ENCODE measurements around the gene GRIN2A. TPM values are rescaled to one million over a fixed set of nuclear protein-coding genes. Genes with fewer than 3 reads are reported as not detected.

Gene GRIN2A
- total and polyA plus RNA-seq, 2 donors (not counting 3 experiments of a cell fraction or from before 2014, with no cell fraction given), result not detected

- Histone ChIP-seq H3K9me1 (replicated peaks; ENCODE audit: control insufficient read depth, extremely low read depth, insufficient read depth, low read length) (no peaks in the 10 kb centered on the region), H3K4me1 (ENCODE audit: control insufficient read depth, extremely low read depth, insufficient read depth, low read length) (peaks cover 9% of the 10 kb centered on the region), H3K79me2 (ENCODE audit: control insufficient read depth, insufficient read depth, low read length) (no peaks in the 10 kb centered on the region), H4K20me1 (replicated peaks; ENCODE audit: control insufficient read depth, extremely low read depth, insufficient read depth, low read length) (no peaks in the 10 kb centered on the region), H3K9ac (replicated peaks; ENCODE audit: extremely low read depth, insufficient read depth, low read length) (no peak overlapping the region), H3K36me3 (ENCODE audit: control insufficient read depth in 2 of 2, extremely low read depth in 1 of 2, insufficient read depth in 2 of 2, low read length in 2 of 2) (no peaks in the 10 kb centered on the region), H3K9me3 (replicated peaks; ENCODE audit: control insufficient read depth, insufficient read depth, low read length) (no peaks in the 10 kb centered on the region), H3K4me2 (ENCODE audit: insufficient read depth, low read length) (no peak overlapping the region), H3K27me3 (ENCODE audit: control insufficient read depth in 2 of 2, insufficient read depth in 2 of 2, low read length in 2 of 2) (peaks cover 0 to 2% of the 10 kb centered on the region in 2 experiments), H2AFZ (ENCODE audit: low read depth, low read length) (no peak overlapping the region), H3K4me3 (replicated peaks in 1 of 3; ENCODE audit: insufficient read depth in 1 of 3, low read depth in 1 of 3, low read length in 3 of 3) (no peak overlapping the region), H3K27ac (ENCODE audit: insufficient read depth, low read depth, low read length) (no peak overlapping the region)
- no TSS peak for BruUV-seq (replicated peaks)
- TF ChIP-seq MAX (IDR thresholded peaks at IDR 0.05; ENCODE audit: insufficient read depth, insufficient read length), result no peak
- CTCF ChIA-PET, result no interaction called here
- dilution Hi-C loops (cut with MboI; ENCODE audit: extremely low pct_ligation_motif_present, low sequenced_read_pairs) (no loop called here), intact Hi-C loops (cut with micrococcal nuclease) (no loop called here)
- no peak for FAIRE-seq
- POLR2A ChIA-PET, result no interaction called here
- no peak for DNase-seq (ENCODE audit: low read depth, low spot score)
Measured at GRCh38 chr16:10077861-10078260, 104.4 kb downstream of the GRIN2A start.

DNA sequence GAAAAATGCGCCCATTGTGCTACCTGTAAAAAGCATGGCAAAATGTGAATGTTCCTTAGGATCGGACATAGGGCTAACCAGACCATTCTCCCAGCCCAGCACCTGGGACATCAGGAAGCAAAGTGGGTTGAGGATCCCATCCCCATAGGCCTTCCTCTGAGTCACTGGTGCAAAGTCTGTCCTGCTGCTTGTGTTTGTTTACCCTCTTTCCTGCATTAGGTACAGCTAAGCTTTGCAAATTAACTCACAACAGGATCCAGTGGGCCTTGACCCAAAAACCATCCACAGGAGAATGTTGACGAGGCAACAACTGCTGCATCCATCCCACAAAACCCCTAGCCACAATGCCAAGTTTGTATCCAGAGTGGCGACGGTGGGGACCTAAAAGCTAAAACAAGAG, 106.2 kb downstream of the GRIN2A start:
- Histone ChIP-seq H3K9me3 (replicated peaks; ENCODE audit: control insufficient read depth, insufficient read depth, low read length) (no peaks in the 10 kb centered on the region), H3K4me1 (ENCODE audit: control insufficient read depth, extremely low read depth, insufficient read depth, low read length) (peaks cover 9% of the 10 kb centered on the region), H3K27ac (ENCODE audit: insufficient read depth, low read depth, low read length) (no peak overlapping the region), H3K9me1 (replicated peaks; ENCODE audit: control insufficient read depth, extremely low read depth, insufficient read depth, low read length) (no peaks in the 10 kb centered on the region), H3K36me3 (ENCODE audit: control insufficient read depth in 2 of 2, extremely low read depth in 1 of 2, insufficient read depth in 2 of 2, low read length in 2 of 2) (no peaks in the 10 kb centered on the region), H3K4me3 (replicated peaks in 1 of 3; ENCODE audit: insufficient read depth in 1 of 3, low read depth in 1 of 3, low read length in 3 of 3) (no peak overlapping the region), H3K27me3 (ENCODE audit: control insufficient read depth in 2 of 2, insufficient read depth in 2 of 2, low read length in 2 of 2) (peaks cover 0 to 2% of the 10 kb centered on the region in 2 experiments), H4K20me1 (replicated peaks; ENCODE audit: control insufficient read depth, extremely low read depth, insufficient read depth, low read length) (no peaks in the 10 kb centered on the region), H3K9ac (replicated peaks; ENCODE audit: extremely low read depth, insufficient read depth, low read length) (no peak overlapping the region), H2AFZ (ENCODE audit: low read depth, low read length) (no peak overlapping the region), H3K4me2 (ENCODE audit: insufficient read depth, low read length) (no peak overlapping the region), H3K79me2 (ENCODE audit: control insufficient read depth, insufficient read depth, low read length) (no peaks in the 10 kb centered on the region)
- BruUV-seq (replicated peaks), result no TSS peak
- ChIA-PET POLR2A (no interaction called here), CTCF (no interaction called here)
- dilution Hi-C loops (cut with MboI; ENCODE audit: extremely low pct_ligation_motif_present, low sequenced_read_pairs), result no loop called here
- no peak for DNase-seq (ENCODE audit: low read depth, low spot score)
- intact Hi-C loops (cut with micrococcal nuclease), result no loop called here
- no peak for FAIRE-seq
- TF ChIP-seq GATA2 (IDR thresholded peaks at IDR 0.05; ENCODE audit: insufficient read depth, insufficient read length, low read depth, low read length) (no peak), EZH2 (IDR thresholded peaks at IDR 0.05; ENCODE audit: borderline replicate concordance, low read depth, low read length, severe bottlenecking) (no peak), MAX (IDR thresholded peaks at IDR 0.05; ENCODE audit: insufficient read depth, insufficient read length) (no peak), JUN (IDR thresholded peaks at IDR 0.05; ENCODE audit: borderline replicate concordance, insufficient read depth, insufficient read length, low read depth) (no peak), POLR2A (IDR thresholded peaks at IDR 0.05; ENCODE audit: low read depth, low read length) (no peak), FOS (IDR thresholded peaks at IDR 0.05; ENCODE audit: borderline replicate concordance, insufficient read depth, low read length) (no peak)
- TF ChIP-seq, protein P1, sequence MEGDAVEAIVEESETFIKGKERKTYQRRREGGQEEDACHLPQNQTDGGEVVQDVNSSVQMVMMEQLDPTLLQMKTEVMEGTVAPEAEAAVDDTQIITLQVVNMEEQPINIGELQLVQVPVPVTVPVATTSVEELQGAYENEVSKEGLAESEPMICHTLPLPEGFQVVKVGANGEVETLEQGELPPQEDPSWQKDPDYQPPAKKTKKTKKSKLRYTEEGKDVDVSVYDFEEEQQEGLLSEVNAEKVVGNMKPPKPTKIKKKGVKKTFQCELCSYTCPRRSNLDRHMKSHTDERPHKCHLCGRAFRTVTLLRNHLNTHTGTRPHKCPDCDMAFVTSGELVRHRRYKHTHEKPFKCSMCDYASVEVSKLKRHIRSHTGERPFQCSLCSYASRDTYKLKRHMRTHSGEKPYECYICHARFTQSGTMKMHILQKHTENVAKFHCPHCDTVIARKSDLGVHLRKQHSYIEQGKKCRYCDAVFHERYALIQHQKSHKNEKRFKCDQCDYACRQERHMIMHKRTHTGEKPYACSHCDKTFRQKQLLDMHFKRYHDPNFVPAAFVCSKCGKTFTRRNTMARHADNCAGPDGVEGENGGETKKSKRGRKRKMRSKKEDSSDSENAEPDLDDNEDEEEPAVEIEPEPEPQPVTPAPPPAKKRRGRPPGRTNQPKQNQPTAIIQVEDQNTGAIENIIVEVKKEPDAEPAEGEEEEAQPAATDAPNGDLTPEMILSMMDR (IDR thresholded peaks at IDR 0.05; ENCODE audit: extremely low read depth in 1 of 2, insufficient read depth in 1 of 2, low read depth in 1 of 2, low read length in 2 of 2), result no peak
